K562 (cell line): ENCODE results near the gene MYMX. TPM values are rescaled to one million over a fixed set of nuclear protein-coding genes. Genes with fewer than 3 reads are reported as not detected.

ENCODE experiments used
- CBX1 ChIP-seq: sonication (generic); IDR thresholded peaks from 2 replicates; pipeline ENCODE4 v1.6.1; 2016; ENCODE audit warnings: antibody characterized with exemption, low read depth, mild to moderate bottlenecking
- ELF4 ChIP-seq: fragments of 450-650 bp; formaldehyde crosslinking; IDR thresholded peaks from 2 replicates; pipeline ENCODE4 v1.4.0; 2022; ENCODE audit warnings: missing genetic modification characterization
- GABPB1 ChIP-seq: sonication (generic); formaldehyde crosslinking; IDR thresholded peaks from 2 replicates; pipeline ENCODE4 v1.8.0; 2022; ENCODE audit warnings: mild to moderate bottlenecking, missing genetic modification reagents
- HBP1 ChIP-seq: fragments of 450-650 bp; formaldehyde crosslinking; IDR thresholded peaks from 2 replicates; pipeline ENCODE4 v1.4.0; 2022; ENCODE audit warnings: missing genetic modification characterization
- ILF3 ChIP-seq: fragments of 450-650 bp; IDR thresholded peaks from 2 replicates; pipeline ENCODE4 v1.6.1; 2018; ENCODE audit warnings: antibody characterized with exemption, mild to moderate bottlenecking, moderate library complexity, borderline replicate concordance
- LCOR ChIP-seq: sonication (generic); formaldehyde crosslinking; IDR thresholded peaks from 2 replicates; pipeline ENCODE4 v1.8.0; 2022; ENCODE audit warnings: mild to moderate bottlenecking, missing genetic modification reagents
- MBD2 ChIP-seq: sonication (generic); IDR thresholded peaks from 2 replicates; pipeline ENCODE4 v1.6.1; 2016; ENCODE audit warnings: low read depth, borderline replicate concordance
- MNT ChIP-seq, 2 experiments: fragments of 450-650 bp; conservative IDR thresholded peaks; 2 replicates each; pipeline ENCODE4 v1.6.1; 2017; ENCODE audit warnings: mild to moderate bottlenecking in 2 of 2, moderate library complexity in 2 of 2
- RBM22 ChIP-seq: fragments of 200-400 bp; formaldehyde crosslinking; IDR thresholded peaks from 2 replicates; pipeline ENCODE4 v1.6.1; 2018; ENCODE audit warnings: low read length, low read depth; ENCODE audit not compliant: poor library complexity, severe bottlenecking
- SIN3A ChIP-seq, 2 experiments: fragments of 150-350 bp in 1 of 2; IDR thresholded peaks; 2 replicates each; pipeline ENCODE4 v1.6.1; 2011 to 2016; ENCODE audit warnings: borderline replicate concordance in 2 of 2, low read depth in 2 of 2, low read length in 2 of 2, mild to moderate bottlenecking in 2 of 2, moderate library complexity in 2 of 2; ENCODE audit not compliant: control insufficient read depth in 1 of 2
- SMAD3 ChIP-seq: fragments of 450-650 bp; formaldehyde crosslinking; conservative IDR thresholded peaks from 2 replicates; pipeline ENCODE4 v1.4.0; 2020; ENCODE audit warnings: mild to moderate bottlenecking
- SP1 ChIP-seq: sonication (generic); formaldehyde crosslinking; IDR thresholded peaks from 2 replicates; pipeline ENCODE4 v1.8.1; 2022; ENCODE audit warnings: mild to moderate bottlenecking, missing genetic modification reagents
- STAT5A ChIP-seq: IDR thresholded peaks from 2 replicates; pipeline ENCODE4 v1.6.1; 2012; ENCODE audit warnings: low read length, inconsistent platforms, borderline replicate concordance
- SUPT5H ChIP-seq: fragments of 450-650 bp; IDR thresholded peaks from 2 replicates; pipeline ENCODE4 v1.6.1; 2016
- THAP12 ChIP-seq: fragments of 250-450 bp; sonication (Bioruptor Pico); IDR thresholded peaks from 2 replicates; pipeline ENCODE4 v1.9.0; 2021; ENCODE audit warnings: mild to moderate bottlenecking, inconsistent platforms
- ZSCAN29 ChIP-seq: fragments of 450-650 bp; IDR thresholded peaks from 2 replicates; pipeline ENCODE4 v1.6.1; 2017
- polyA plus RNA-seq, 8 experiments: library from polyadenylated mRNA; depleted of rRNA in 4 of 8; stranded (reverse) in 5 of 8; unstranded in 3 of 8; fragments of >200 nt; fragmentation: Nextera tagmentation in 2 of 8; fragmentation: Illumina TruSeq in 1 of 8; extraction: Ambion mirVana in 2 of 8; extraction: Trizol in 1 of 8; gene quantifications; 2 replicates each; pipeline versions ENCODE4 v1.2.1 to v1.2.3, GENCODE V29; 2011 to 2014; ENCODE audit warnings: inconsistent platforms in 1 of 8, missing spikeins in 1 of 8
- total RNA-seq, 7 experiments: library from RNA; depleted of rRNA in 6 of 7; stranded (reverse); fragments of >200 nt in 6 of 7; fragmentation: Illumina TruSeq in 2 of 7; extraction: Trizol in 2 of 7; gene quantifications; 2 replicates each; pipeline versions ENCODE4 v1.2.1 to v1.2.3, GENCODE V29; 2011 to 2021; ENCODE audit warnings: low replicate concordance in 1 of 7
- TF ChIP-seq, protein P1 (sequence below): sonication (generic); formaldehyde crosslinking; IDR thresholded peaks from 2 replicates; pipeline ENCODE4 v1.8.1; 2023; ENCODE audit warnings: mild to moderate bottlenecking, missing genetic modification reagents
- TF ChIP-seq, protein P2 (sequence below): fragments of 450-650 bp; formaldehyde crosslinking; IDR thresholded peaks from 2 replicates; pipeline ENCODE4 v1.4.0; 2022; ENCODE audit warnings: missing genetic modification characterization

MYMX gene
- total and polyA plus RNA-seq, 9 of the 15 experiments (the other 6 are each of a cell fraction or from before 2014, with no cell fraction given) = 0.12 TPM; not detected in 8

DNA sequence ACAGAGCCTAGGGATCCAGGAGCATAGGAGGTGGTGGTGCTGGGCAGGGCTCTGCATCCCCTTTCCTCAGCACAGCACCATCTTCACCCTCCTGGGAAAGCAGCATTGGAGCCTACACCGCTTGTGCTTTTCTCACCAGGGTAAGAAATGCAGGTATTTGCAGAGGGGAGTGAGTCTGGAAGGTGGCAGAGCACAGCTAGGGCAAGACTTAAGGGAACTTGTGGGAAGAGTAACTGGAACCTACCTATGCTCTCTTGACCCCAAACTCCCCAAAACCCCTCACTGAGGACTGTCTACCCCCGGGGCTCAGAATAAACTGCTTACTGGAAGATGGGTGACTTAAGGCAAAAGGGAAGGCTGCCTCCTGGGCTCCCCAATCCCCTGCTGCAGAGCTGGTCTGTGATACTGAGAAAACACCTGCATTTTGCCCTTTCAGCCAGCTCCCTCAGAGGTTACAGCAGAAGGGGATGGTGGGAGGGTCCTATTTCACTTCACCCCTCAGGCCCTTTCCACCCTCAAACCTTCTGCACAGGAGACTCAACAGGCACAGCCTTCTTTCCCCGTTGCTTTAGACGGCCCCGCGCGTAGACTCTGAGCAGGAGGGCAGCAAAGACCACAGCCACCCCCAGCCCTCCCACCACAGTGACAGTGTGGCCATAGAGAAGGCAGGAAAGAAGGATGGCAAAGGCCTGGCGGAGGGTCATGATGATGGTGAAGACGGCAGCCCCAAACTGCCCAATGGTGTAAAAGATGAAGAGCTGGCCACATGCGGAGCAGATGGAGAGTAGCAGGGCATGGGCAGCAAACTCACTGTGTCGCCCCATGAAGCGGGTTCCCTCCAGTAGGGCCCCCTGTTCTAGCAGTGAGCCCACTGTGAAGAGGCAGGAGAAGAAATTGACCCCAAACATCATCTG lies 37.7 kb downstream of the MYMX start (continued):
- TF ChIP-seq MNT (conservative IDR thresholded peaks at IDR 0.05) (no peak), SIN3A (IDR thresholded peaks at IDR 0.05; ENCODE audit: borderline replicate concordance in 2 of 2, control insufficient read depth in 1 of 2, low read depth in 2 of 2, low read length in 2 of 2) (peak in 1 of 2 experiments; percentile 59; a peak in 1 of 4 replicates), MBD2 (peak; percentile 19; the same call in 1 of the 2 replicates), HBP1 (CRISPR knock-in tag) (peak; percentile 64; the same call in 1 of the 2 replicates), ELF4 (CRISPR knock-in tag) (0 out of 2 replicates have a peak, but pooled peaks have one; percentile 4), CBX1 (peak; percentile 45; the same call in 1 of the 2 replicates), SUPT5H (peak; percentile 93), RBM22 (peak; percentile 64), ILF3 (no peak), STAT5A (peak; percentile 3; the same call in 1 of the 2 replicates), LCOR (CRISPR knock-in tag) (0 out of 2 replicates have a peak, but pooled peaks have one; percentile 34), ZSCAN29 (no peak), THAP12 (CRISPR knock-in tag) (peak; percentile 23; the same call in 1 of the 2 replicates), SMAD3 (CRISPR knock-in tag) (peak; percentile 53; the same call in 1 of the 2 replicates), SP1 (CRISPR knock-in tag) (peak; percentile 72), GABPB1 (CRISPR knock-in tag) (peak; percentile 33)
- TF ChIP-seq, protein P1, sequence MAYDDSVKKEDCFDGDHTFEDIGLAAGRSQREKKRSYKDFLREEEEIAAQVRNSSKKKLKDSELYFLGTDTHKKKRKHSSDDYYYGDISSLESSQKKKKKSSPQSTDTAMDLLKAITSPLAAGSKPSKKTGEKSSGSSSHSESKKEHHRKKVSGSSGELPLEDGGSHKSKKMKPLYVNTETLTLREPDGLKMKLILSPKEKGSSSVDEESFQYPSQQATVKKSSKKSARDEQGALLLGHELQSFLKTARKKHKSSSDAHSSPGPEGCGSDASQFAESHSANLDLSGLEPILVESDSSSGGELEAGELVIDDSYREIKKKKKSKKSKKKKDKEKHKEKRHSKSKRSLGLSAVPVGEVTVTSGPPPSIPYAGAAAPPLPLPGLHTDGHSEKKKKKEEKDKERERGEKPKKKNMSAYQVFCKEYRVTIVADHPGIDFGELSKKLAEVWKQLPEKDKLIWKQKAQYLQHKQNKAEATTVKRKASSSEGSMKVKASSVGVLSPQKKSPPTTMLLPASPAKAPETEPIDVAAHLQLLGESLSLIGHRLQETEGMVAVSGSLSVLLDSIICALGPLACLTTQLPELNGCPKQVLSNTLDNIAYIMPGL = peak; percentile 91; the same call in 1 of the 2 replicates
- TF ChIP-seq, protein P2, sequence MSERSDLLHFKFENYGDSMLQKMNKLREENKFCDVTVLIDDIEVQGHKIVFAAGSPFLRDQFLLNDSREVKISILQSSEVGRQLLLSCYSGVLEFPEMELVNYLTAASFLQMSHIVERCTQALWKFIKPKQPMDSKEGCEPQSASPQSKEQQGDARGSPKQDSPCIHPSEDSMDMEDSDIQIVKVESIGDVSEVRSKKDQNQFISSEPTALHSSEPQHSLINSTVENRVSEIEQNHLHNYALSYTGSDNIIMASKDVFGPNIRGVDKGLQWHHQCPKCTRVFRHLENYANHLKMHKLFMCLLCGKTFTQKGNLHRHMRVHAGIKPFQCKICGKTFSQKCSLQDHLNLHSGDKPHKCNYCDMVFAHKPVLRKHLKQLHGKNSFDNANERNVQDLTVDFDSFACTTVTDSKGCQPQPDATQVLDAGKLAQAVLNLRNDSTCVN (CRISPR knock-in tag) = peak; percentile 68; the same call in 1 of the 2 replicates
